HG03064 (cell line): ENCODE data around the gene IFITM1.

ENCODE experiments used
- ATAC-seq: cut with Tn5 transposase; IDR thresholded peaks from one replicate; pipeline ENCODE4 v1.9.1; 2021; ENCODE audit warnings: low read depth; ENCODE audit not compliant: unreplicated experiment

Gene IFITM1

DNA sequence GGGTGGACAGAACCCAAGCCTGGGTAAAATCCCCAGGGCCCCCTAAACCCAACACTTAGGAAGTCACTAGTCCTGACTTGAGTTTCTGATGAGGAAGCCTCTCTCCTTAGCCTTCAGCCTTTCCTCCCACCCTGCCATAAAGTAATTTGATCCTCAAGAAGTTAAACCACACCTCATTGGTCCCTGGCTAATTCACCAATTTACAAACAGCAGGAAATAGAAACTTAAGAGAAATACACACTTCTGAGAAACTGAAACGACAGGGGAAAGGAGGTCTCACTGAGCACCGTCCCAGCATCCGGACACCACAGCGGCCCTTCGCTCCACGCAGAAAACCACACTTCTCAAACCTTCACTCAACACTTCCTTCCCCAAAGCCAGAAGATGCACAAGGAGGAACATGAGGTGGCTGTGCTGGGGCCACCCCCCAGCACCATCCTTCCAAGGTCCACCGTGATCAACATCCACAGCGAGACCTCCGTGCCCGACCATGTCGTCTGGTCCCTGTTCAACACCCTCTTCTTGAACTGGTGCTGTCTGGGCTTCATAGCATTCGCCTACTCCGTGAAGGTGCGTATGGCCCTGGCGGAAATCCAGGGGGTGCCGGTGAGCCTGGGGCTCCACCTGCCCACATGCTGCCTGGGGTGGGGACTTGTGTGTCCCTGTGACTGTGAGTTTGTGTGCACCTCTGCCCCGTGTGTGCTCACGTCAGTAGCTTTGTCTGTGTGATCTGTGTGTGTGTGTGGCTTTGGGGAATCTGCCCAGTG lies at the start of gene IFITM1:
Gene IFITM1, plus strand, starts transcription at position 254 of the 767 bp plus-strand sequence. Its CDS starts 131 bp downstream, at position 385.
- ATAC-seq = no peak

GRCh38 chr11:266676-267439 lies 47.0 kb upstream of the IFITM1 start:
- ATAC-seq = no peak

GRCh38 chr11:267491-267994 lies 46.3 kb upstream of the IFITM1 start:
- no peak for ATAC-seq

GRCh38 chr11:268716-269145 lies 45.1 kb upstream of the IFITM1 start:
- ATAC-seq = peak; percentile 37

GRCh38 chr11:269146-269890 lies 44.5 kb upstream of the IFITM1 start:
- ATAC-seq = peak; percentile 74

- ATAC-seq = no peak
Observed at GRCh38 chr11:270451-271318, 43.2 kb upstream of the IFITM1 start.

GRCh38 chr11:271319-271715 lies 42.5 kb upstream of the IFITM1 start:
- ATAC-seq = no peak

GRCh38 chr11:272195-272930 lies 41.5 kb upstream of the IFITM1 start:
- ATAC-seq = no peak

DNA sequence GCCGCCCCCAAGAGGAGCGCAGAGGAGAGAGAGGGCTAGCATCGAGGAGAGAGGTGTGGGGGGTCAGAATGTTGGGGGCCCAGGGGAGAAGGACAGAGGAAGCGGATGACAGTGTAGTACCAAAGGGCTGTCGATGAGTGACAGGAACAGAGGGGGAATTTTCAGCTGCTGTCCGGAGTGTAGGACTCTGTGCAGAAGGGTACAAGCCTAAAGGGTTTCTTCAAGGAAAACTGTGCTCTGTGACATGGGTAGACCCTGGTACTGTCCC lies 41.0 kb upstream of the IFITM1 start:
- no peak for ATAC-seq

GRCh38 chr11:276219-276618 lies 37.6 kb upstream of the IFITM1 start:
- ATAC-seq = no peak

GRCh38 chr11:278001-278951 lies 35.6 kb upstream of the IFITM1 start, which contains the start of gene NLRP6:
TSS of gene NLRP6 (plus strand) at chr11:278407. CDS start at chr11:278570, 163 bp downstream.
- ATAC-seq = no peak

- ATAC-seq = no peak
Observed at GRCh38 chr11:279040-279965, 34.5 kb upstream of the IFITM1 start.

GRCh38 chr11:279966-280705 lies 33.7 kb upstream of the IFITM1 start:
- no peak for ATAC-seq

DNA sequence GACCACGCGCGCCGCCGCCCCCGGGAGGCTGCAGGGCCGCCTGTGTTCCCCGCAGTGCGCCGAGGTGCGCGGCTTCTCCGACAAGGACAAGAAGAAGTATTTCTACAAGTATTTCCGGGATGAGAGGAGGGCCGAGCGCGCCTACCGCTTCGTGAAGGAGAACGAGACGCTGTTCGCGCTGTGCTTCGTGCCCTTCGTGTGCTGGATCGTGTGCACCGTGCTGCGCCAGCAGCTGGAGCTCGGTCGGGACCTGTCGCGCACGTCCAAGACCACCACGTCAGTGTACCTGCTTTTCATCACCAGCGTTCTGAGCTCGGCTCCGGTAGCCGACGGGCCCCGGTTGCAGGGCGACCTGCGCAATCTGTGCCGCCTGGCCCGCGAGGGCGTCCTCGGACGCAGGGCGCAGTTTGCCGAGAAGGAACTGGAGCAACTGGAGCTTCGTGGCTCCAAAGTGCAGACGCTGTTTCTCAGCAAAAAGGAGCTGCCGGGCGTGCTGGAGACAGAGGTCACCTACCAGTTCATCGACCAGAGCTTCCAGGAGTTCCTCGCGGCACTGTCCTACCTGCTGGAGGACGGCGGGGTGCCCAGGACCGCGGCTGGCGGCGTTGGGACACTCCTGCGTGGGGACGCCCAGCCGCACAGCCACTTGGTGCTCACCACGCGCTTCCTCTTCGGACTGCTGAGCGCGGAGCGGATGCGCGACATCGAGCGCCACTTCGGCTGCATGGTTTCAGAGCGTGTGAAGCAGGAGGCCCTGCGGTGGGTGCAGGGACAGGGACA lies 32.9 kb upstream of the IFITM1 start:
- no peak for ATAC-seq

GRCh38 chr11:281486-282161 lies 32.2 kb upstream of the IFITM1 start:
- no peak for ATAC-seq
